Transverse colon (tissue), 4 donors: ENCODE measurements around the gene ZNF93. TPM values are rescaled to one million over a fixed set of nuclear protein-coding genes. Genes with fewer than 3 reads are reported as not detected.
"Not testable (repeated sequence)": the region's sequence is repeated elsewhere in the genome, so short reads cannot be mapped to it uniquely, and the experiment has no call there.

Experiments used
- DNase-seq: peaks from one replicate; pipeline ENCODE4 v3.0.0-alpha.2; 2019
- H3K27ac ChIP-seq, 4 donors: fragments of 200-600 bp; sonication (generic); 2 replicates each; pipeline ENCODE4 v1.5.1; 2016 to 2018; ENCODE audit warnings: inconsistent platforms in 4 of 4
- H3K27me3 ChIP-seq: fragments of 200-600 bp; sonication (generic); 2 replicates; pipeline ENCODE4 v1.5.1; 2017; ENCODE audit warnings: inconsistent platforms
- H3K36me3 ChIP-seq, 4 donors: fragments of 200-600 bp; sonication (generic); 2 replicates each; pipeline ENCODE4 v1.5.1; 2017 to 2019; ENCODE audit warnings: inconsistent platforms in 4 of 4
- H3K4me1 ChIP-seq, 4 donors: fragments of 200-600 bp; sonication (generic); 2 replicates each; pipeline ENCODE4 v1.5.1; 2017 to 2020; ENCODE audit warnings: inconsistent platforms in 4 of 4
- H3K4me3 ChIP-seq, 4 donors: fragments of 200-600 bp; sonication (generic); 1 replicate in 1 of 4; 2 replicates in 3 of 4; pipeline versions ENCODE4 v1.5.1 to v1.6.1; 2017 to 2019; ENCODE audit warnings: inconsistent platforms in 4 of 4
- H3K9me3 ChIP-seq, 2 donors: fragments of 200-600 bp; sonication (generic); 2 replicates each; pipeline ENCODE4 v1.5.1; 2017 to 2019; ENCODE audit warnings: inconsistent platforms in 2 of 2
- CTCF ChIP-seq, 5 experiments: fragments of 200-600 bp in 3 of 5; fragments of 450-650 bp in 2 of 5; sonication (generic) in 3 of 5; IDR thresholded peaks; 1 replicate in 2 of 5; 2 replicates in 3 of 5; pipeline ENCODE4 v1.5.1; 2016 to 2017; ENCODE audit warnings: antibody characterized with exemption in 5 of 5, inconsistent platforms in 3 of 5, mild to moderate bottlenecking in 2 of 5, moderate library complexity in 1 of 5
- EP300 ChIP-seq: sonication (generic); formaldehyde crosslinking; IDR thresholded peaks from one replicate; pipeline ENCODE4 v1.6.1; 2017; ENCODE audit warnings: antibody characterized with exemption, low read depth
- POLR2A ChIP-seq: fragments of 450-650 bp; IDR thresholded peaks from one replicate; pipeline ENCODE4 v1.6.1; 2016; ENCODE audit warnings: antibody characterized with exemption, mild to moderate bottlenecking, moderate library complexity
- POLR2AphosphoS5 ChIP-seq, 3 donors: sonication (generic); formaldehyde crosslinking; IDR thresholded peaks; one replicate each; pipeline ENCODE4 v1.6.1; 2016; ENCODE audit warnings: antibody characterized with exemption in 3 of 3
- WGBS, 2 donors: methylation state at CpG; one replicate each; pipeline ENCODE4 v1.1.5; 2018; ENCODE audit warnings: low coverage in 1 of 2; 5-methylcytosine and 5-hydroxymethylcytosine counted together
- in situ Hi-C, 4 donors: fragments of 200-750 bp; cut with MboI; loops; one replicate each; pipeline versions ENCODE4 v1.15.0 to v1.15.1; 2017; ENCODE audit warnings: low sequenced_read_pairs in 3 of 4, low pct_ligation_motif_present in 1 of 4, low pct_unique_long_range_greater_than_20kb in 1 of 4
- intact Hi-C: fragments of 100-400 bp; cut with DNase I; formaldehyde crosslinking; loops from one replicate; pipeline ENCODE4 v1.15.1; 2023; ENCODE audit warnings: low total_unique reads
- total RNA-seq, 4 donors: library from RNA; depleted of rRNA; stranded (reverse); fragments of >200 nt; gene quantifications; one replicate each; pipeline ENCODE4 v1.1.0, GENCODE V29; 2016

ZNF93 gene
- total RNA-seq, result 1 to 10 TPM in 2 of 4 donors, under 1 TPM in 1, not detected in 1; 0.40 to 5.4 (median 3.8) TPM

- TF ChIP-seq POLR2A (peak; percentile 66), EP300 (no peak), CTCF (IDR thresholded peaks at IDR 0.05) (no peak), POLR2AphosphoS5 (IDR thresholded peaks at IDR 0.05) (peak; percentile 54 to 87 (median 63))
- Histone ChIP-seq H3K36me3 (no peaks in the 10 kb centered on the region), H3K9me3 (peaks cover 2 to 14% of the 10 kb centered on the region in 2 donors), H3K27ac (peak within 1 kb of the TSS; percentile 86 to 92 (median 88)), H3K4me3 (peak within 1 kb of the TSS; percentile 53 to 87 (median 62)), H3K4me1 (peaks cover 0 to 11% (median 5%) of the 10 kb centered on the region in 4 donors), H3K27me3 (no peaks in the 10 kb centered on the region)
- intact Hi-C loops, result no loop called here
- WGBS, 2 donors, result 0% methylated on average over 2 to 16 of the region's 35 CpGs
- DNase-seq, result peak; percentile 95
- in situ Hi-C loops, result no loop called here
Measured at GRCh38 chr19:19900729-19901444, at the start of gene ZNF93. TSS of gene ZNF93 (plus strand) at chr19:19900946. CDS start at chr19:19901089, 143 bp downstream.

GRCh38 chr19:19851740-19852139 lies 49.0 kb upstream of the ZNF93 start:
- H3K9me3 ChIP-seq, intact Hi-C loops, H3K36me3 ChIP-seq, H3K27me3 ChIP-seq, DNase-seq, H3K27ac ChIP-seq, H3K4me1 ChIP-seq, H3K4me3 ChIP-seq, in situ Hi-C loops: not testable (repeated sequence)
- WGBS, 2 donors, result 79 to 88% methylated on average over 1 to 2 of the region's 2 CpGs

GRCh38 chr19:19858751-19859150 lies 42.0 kb upstream of the ZNF93 start:
- TF ChIP-seq POLR2A (no peak), EP300 (no peak), POLR2AphosphoS5 (IDR thresholded peaks at IDR 0.05) (no peak), CTCF (IDR thresholded peaks at IDR 0.05) (no peak)
- DNase-seq, result no peak
- H3K27ac ChIP-seq, result no peak overlapping the region
- no peaks in the 10 kb centered on the region for H3K9me3 ChIP-seq
- 83 to 84% methylated on average over 2 of the region's 2 CpGs for WGBS, 2 donors
- H3K4me3 ChIP-seq, result no peak overlapping the region
- H3K4me1 ChIP-seq, result no peaks in the 10 kb centered on the region
- no peaks in the 10 kb centered on the region for H3K36me3 ChIP-seq
- intact Hi-C loops (no loop called here), in situ Hi-C loops (no loop called here)
- peaks cover 9% of the 10 kb centered on the region for H3K27me3 ChIP-seq

- in situ Hi-C loops, result no loop called here
- Histone ChIP-seq H3K36me3 (no peaks in the 10 kb centered on the region), H3K4me1 (peaks cover 0 to 3% (median 0%) of the 10 kb centered on the region in 4 donors), H3K9me3 (no peaks in the 10 kb centered on the region), H3K27me3 (peaks cover 9% of the 10 kb centered on the region), H3K4me3 (peak overlapping the region in 2 of 4 donors; percentile 19 to 25), H3K27ac (no peak overlapping the region)
- TF ChIP-seq EP300 (no peak), CTCF (IDR thresholded peaks at IDR 0.05) (no peak), POLR2A (no peak), POLR2AphosphoS5 (IDR thresholded peaks at IDR 0.05) (no peak)
- 47 to 59% methylated on average over 3 to 29 of the region's 29 CpGs for WGBS, 2 donors
- DNase-seq, result no peak
- intact Hi-C loops, result no loop called here
Measured at GRCh38 chr19:19860756-19861390, 39.9 kb upstream of the ZNF93 start.
